Liver (tissue), 3 donors: Measurements from ENCODE around the gene C11orf68.

Experiments
- EGR1 ChIP-seq, 2 donors: IDR thresholded peaks; 2 replicates each; pipeline ENCODE4 v1.6.1; 2016 to 2018; ENCODE audit warnings: antibody characterized with exemption in 2 of 2, low read depth in 2 of 2
- FOXA1 ChIP-seq: IDR thresholded peaks from 2 replicates; pipeline ENCODE4 v1.6.1; 2016; ENCODE audit warnings: antibody characterized with exemption
- FOXA2 ChIP-seq: IDR thresholded peaks from 2 replicates; pipeline ENCODE4 v1.6.1; 2016; ENCODE audit warnings: antibody characterized with exemption
- HNF4G ChIP-seq: IDR thresholded peaks from 2 replicates; pipeline ENCODE4 v1.6.1; 2016; ENCODE audit warnings: antibody characterized with exemption
- SP1 ChIP-seq: IDR thresholded peaks from 2 replicates; pipeline ENCODE4 v1.6.1; 2018; ENCODE audit warnings: antibody characterized with exemption, mild to moderate bottlenecking
- TAF1 ChIP-seq: conservative IDR thresholded peaks from 2 replicates; pipeline ENCODE4 v1.6.1; 2016; ENCODE audit warnings: antibody characterized with exemption, mild to moderate bottlenecking
- TF ChIP-seq, protein P1 (sequence below): fragments of 150-350 bp; IDR thresholded peaks from 2 replicates; pipeline ENCODE4 v1.5.1; 2017; ENCODE audit warnings: improper control_type of control experiment, low read depth, low read length; ENCODE audit not compliant: missing input control
- TF ChIP-seq, protein P2 (sequence below): IDR thresholded peaks from 2 replicates; pipeline ENCODE4 v1.6.1; 2016; ENCODE audit warnings: antibody characterized with exemption
- TF ChIP-seq, protein P3 (sequence below): IDR thresholded peaks from 2 replicates; pipeline ENCODE4 v1.6.1; 2016; ENCODE audit warnings: antibody characterized with exemption, mild to moderate bottlenecking
- donor health status: healthy.
- donor health status: healthy.

DNA sequence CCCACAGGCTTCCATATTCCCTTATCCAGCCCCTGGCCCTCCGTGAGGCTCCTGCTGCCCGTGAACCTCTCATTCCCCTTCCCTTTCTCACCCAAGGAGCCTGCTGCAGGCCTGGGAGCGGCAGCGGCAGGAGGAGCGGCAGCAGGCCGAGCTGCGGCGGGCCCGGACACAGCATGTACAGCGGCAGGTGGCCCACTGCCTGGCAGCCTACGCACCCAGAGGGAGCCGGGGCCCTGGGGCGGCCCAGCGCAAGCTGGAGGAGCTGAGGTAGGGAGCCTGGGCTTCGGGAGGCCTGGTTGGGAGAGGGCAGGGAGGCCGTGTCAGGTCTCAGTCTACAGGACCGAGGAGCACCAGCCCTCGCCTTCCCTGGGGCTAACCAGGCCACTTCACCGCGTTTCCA, 34.6 kb upstream of the C11orf68 start:
- TF ChIP-seq HNF4G (no peak), EGR1 (IDR thresholded peaks at IDR 0.05; ENCODE audit: low read depth in 2 of 2) (no peak), FOXA2 (no peak), TAF1 (no peak), SP1 (no peak), FOXA1 (no peak)
- TF ChIP-seq, protein P1, sequence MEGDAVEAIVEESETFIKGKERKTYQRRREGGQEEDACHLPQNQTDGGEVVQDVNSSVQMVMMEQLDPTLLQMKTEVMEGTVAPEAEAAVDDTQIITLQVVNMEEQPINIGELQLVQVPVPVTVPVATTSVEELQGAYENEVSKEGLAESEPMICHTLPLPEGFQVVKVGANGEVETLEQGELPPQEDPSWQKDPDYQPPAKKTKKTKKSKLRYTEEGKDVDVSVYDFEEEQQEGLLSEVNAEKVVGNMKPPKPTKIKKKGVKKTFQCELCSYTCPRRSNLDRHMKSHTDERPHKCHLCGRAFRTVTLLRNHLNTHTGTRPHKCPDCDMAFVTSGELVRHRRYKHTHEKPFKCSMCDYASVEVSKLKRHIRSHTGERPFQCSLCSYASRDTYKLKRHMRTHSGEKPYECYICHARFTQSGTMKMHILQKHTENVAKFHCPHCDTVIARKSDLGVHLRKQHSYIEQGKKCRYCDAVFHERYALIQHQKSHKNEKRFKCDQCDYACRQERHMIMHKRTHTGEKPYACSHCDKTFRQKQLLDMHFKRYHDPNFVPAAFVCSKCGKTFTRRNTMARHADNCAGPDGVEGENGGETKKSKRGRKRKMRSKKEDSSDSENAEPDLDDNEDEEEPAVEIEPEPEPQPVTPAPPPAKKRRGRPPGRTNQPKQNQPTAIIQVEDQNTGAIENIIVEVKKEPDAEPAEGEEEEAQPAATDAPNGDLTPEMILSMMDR, result no peak
- TF ChIP-seq, protein P2, sequence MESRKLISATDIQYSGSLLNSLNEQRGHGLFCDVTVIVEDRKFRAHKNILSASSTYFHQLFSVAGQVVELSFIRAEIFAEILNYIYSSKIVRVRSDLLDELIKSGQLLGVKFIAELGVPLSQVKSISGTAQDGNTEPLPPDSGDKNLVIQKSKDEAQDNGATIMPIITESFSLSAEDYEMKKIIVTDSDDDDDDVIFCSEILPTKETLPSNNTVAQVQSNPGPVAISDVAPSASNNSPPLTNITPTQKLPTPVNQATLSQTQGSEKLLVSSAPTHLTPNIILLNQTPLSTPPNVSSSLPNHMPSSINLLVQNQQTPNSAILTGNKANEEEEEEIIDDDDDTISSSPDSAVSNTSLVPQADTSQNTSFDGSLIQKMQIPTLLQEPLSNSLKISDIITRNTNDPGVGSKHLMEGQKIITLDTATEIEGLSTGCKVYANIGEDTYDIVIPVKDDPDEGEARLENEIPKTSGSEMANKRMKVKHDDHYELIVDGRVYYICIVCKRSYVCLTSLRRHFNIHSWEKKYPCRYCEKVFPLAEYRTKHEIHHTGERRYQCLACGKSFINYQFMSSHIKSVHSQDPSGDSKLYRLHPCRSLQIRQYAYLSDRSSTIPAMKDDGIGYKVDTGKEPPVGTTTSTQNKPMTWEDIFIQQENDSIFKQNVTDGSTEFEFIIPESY, result no peak
- TF ChIP-seq, protein P3, sequence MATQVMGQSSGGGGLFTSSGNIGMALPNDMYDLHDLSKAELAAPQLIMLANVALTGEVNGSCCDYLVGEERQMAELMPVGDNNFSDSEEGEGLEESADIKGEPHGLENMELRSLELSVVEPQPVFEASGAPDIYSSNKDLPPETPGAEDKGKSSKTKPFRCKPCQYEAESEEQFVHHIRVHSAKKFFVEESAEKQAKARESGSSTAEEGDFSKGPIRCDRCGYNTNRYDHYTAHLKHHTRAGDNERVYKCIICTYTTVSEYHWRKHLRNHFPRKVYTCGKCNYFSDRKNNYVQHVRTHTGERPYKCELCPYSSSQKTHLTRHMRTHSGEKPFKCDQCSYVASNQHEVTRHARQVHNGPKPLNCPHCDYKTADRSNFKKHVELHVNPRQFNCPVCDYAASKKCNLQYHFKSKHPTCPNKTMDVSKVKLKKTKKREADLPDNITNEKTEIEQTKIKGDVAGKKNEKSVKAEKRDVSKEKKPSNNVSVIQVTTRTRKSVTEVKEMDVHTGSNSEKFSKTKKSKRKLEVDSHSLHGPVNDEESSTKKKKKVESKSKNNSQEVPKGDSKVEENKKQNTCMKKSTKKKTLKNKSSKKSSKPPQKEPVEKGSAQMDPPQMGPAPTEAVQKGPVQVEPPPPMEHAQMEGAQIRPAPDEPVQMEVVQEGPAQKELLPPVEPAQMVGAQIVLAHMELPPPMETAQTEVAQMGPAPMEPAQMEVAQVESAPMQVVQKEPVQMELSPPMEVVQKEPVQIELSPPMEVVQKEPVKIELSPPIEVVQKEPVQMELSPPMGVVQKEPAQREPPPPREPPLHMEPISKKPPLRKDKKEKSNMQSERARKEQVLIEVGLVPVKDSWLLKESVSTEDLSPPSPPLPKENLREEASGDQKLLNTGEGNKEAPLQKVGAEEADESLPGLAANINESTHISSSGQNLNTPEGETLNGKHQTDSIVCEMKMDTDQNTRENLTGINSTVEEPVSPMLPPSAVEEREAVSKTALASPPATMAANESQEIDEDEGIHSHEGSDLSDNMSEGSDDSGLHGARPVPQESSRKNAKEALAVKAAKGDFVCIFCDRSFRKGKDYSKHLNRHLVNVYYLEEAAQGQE, result no peak
